Measurements from ENCODE around the gene LMCD1.

LMCD1 gene

GRCh38 chr3:8623741-8624140 lies 122.1 kb downstream of the LMCD1 start:
- TF ChIP-seq EP300 (IDR thresholded peaks at IDR 0.05; ENCODE audit: borderline replicate concordance) (no peak), MAX (IDR thresholded peaks at IDR 0.05) (no peak), EGR1 (IDR thresholded peaks at IDR 0.05) (no peak)

All from Ishikawa (cell line).